ENCODE data around the gene MCOLN1.

MCOLN1 gene

DNA sequence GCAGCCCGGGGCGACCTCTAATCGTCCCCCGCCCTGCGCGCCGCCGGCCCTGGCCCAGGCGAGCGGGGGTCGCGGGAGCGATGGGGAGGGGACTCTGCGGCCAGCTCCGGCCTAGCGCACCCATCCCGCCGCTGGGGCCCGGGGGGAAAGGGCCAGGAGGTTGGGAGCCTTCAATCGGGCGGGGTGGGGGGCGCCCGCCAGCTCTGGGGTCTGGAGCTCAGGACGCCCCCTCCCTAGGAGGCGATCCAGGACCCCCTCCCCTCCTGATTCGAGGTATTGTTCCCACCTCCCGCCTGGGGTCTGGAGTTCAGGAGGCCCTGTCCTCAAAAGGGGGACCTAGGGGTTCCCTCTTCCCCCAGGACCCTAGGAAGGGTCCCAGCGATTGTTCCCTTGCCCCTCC, 6.1 kb upstream of the MCOLN1 start:
- DNase-seq (ENCODE audit: low read depth), result no peak
- TF ChIP-seq, protein P1, sequence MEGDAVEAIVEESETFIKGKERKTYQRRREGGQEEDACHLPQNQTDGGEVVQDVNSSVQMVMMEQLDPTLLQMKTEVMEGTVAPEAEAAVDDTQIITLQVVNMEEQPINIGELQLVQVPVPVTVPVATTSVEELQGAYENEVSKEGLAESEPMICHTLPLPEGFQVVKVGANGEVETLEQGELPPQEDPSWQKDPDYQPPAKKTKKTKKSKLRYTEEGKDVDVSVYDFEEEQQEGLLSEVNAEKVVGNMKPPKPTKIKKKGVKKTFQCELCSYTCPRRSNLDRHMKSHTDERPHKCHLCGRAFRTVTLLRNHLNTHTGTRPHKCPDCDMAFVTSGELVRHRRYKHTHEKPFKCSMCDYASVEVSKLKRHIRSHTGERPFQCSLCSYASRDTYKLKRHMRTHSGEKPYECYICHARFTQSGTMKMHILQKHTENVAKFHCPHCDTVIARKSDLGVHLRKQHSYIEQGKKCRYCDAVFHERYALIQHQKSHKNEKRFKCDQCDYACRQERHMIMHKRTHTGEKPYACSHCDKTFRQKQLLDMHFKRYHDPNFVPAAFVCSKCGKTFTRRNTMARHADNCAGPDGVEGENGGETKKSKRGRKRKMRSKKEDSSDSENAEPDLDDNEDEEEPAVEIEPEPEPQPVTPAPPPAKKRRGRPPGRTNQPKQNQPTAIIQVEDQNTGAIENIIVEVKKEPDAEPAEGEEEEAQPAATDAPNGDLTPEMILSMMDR (conservative IDR thresholded peaks at IDR 0.05; ENCODE audit: low read depth, low read length), result no peak
- peak overlapping the region; percentile 73 for H3K4me3 ChIP-seq (ENCODE audit: low read depth, low read length)

DNA sequence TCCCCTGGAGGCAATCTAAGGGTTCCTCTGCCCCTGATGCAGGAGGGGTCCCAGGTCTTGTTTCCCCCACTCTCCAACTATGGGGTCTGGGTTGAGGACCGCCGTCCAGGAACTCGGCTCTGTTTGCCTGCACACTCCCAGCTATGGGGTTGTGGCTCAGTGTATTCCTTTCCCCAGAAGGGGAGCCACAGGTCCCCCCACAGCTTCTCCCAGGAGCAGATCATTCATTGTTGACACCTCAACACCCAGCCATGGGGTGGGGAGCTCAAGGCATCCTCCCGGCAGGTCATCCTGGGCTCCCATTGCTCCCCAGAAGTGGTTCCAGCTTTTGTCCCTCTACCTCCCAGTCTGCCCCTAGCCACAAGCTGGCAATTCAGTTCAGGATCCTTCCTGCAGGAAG, 5.5 kb upstream of the MCOLN1 start:
- DNase-seq (ENCODE audit: low read depth), result no peak
- H3K4me3 ChIP-seq (ENCODE audit: low read depth, low read length), result peak overlapping the region; percentile 73
- TF ChIP-seq, protein P1 (conservative IDR thresholded peaks at IDR 0.05; ENCODE audit: low read depth, low read length), result peak; percentile 6

DNA sequence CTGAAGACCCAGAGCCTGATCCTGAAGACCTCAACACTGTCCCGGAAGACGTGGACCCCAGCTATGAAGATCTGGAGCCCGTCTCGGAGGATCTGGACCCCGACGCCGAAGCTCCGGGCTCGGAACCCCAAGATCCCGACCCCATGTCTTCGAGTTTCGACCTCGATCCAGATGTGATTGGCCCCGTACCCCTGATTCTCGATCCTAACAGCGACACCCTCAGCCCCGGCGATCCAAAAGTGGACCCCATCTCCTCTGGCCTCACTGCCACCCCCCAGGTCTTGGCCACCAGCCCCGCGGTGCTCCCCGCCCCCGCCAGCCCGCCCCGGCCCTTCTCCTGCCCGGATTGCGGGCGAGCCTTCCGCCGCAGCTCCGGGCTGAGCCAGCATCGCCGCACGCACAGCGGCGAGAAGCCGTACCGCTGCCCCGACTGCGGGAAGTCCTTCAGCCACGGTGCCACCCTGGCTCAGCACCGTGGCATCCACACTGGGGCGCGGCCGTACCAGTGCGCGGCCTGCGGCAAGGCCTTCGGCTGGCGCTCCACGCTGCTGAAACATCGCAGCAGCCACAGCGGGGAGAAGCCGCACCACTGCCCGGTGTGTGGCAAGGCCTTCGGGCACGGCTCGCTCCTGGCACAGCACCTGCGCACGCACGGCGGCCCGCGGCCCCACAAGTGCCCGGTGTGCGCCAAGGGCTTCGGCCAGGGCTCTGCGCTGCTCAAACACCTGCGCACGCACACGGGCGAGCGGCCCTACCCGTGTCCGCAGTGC, 2.9 kb upstream of the MCOLN1 start:
- TF ChIP-seq, protein P1 (conservative IDR thresholded peaks at IDR 0.05; ENCODE audit: low read depth, low read length), result no peak
- no peak for DNase-seq (ENCODE audit: low read depth)
- H3K4me3 ChIP-seq (ENCODE audit: low read depth, low read length), result no peak overlapping the region

GRCh38 chr19:7520131-7521051, 2.0 kb upstream of the MCOLN1 start:
- DNase-seq (ENCODE audit: low read depth), result no peak
- TF ChIP-seq, protein P1 (conservative IDR thresholded peaks at IDR 0.05; ENCODE audit: low read depth, low read length), result no peak
- no peak overlapping the region for H3K4me3 ChIP-seq (ENCODE audit: low read depth, low read length)

GRCh38 chr19:7521551-7522071, 813 bp upstream of the MCOLN1 start:
- peak overlapping the region; percentile 74 for H3K4me3 ChIP-seq (ENCODE audit: low read depth, low read length)
- TF ChIP-seq, protein P1 (conservative IDR thresholded peaks at IDR 0.05; ENCODE audit: low read depth, low read length), result no peak
- DNase-seq (ENCODE audit: low read depth), result no peak

- DNase-seq (ENCODE audit: low read depth), result no peak
- peak overlapping the region; percentile 74 for H3K4me3 ChIP-seq (ENCODE audit: low read depth, low read length)
- TF ChIP-seq, protein P1 (conservative IDR thresholded peaks at IDR 0.05; ENCODE audit: low read depth, low read length), result no peak
Observed at GRCh38 chr19:7522923-7523667, 671 bp downstream of the MCOLN1 start.
